Skeletal muscle cell (primary cell): ENCODE results near the gene AK8.

Experiments
- DNase-seq: peaks from one replicate; pipeline ENCODE4 v3.0.0-alpha.2; 2010; ENCODE audit warnings: low read depth
- H3K4me3 ChIP-seq: 2 replicates; pipeline ENCODE4 v1.5.1; 2011; ENCODE audit warnings: low read depth, mild to moderate bottlenecking, control low read depth, low read length, moderate library complexity

The AK8 gene

DNA sequence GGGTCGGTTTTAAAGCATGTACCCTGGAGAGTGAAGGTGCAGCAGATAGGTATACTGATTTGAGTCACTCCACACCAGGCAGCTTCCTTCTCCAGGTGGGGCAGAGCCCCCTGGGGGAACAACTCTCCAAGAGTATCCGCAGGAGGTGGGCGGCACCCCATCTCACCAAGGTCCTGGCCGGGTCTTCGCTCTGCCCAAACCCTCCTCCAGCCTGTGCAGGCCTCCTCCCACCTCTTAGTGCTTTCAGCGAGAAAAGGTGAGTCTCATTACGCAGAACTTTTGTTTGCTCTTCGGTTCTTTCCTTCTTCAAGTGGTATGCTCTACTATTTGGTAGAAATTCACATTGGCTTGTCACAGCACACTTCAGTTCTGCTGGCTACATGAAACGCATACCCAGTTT, 14.3 kb upstream of the AK8 start:
- no peak for DNase-seq
- no peak overlapping the region for H3K4me3 ChIP-seq

DNA sequence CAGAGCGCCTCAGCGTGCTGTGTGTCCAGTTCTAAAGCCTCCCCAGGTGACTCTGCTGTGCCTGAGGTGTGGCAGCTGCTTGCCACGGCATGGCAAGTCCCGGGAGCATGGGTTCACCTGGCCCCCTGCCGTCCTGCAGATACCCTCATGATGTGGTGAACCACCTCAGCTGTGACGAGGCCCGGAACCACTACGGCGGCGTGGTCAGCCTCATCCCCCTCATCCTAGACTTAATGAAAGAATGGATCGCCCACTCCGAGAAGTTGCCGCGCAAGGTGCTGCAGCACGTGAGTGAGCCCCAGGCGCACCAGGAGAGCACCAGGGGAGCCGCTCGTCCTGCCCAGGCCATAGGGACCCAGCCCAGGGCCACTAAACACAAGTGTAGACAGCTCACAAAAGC, 10.1 kb upstream of the AK8 start:
- no peak overlapping the region for H3K4me3 ChIP-seq
- DNase-seq = no peak

DNA sequence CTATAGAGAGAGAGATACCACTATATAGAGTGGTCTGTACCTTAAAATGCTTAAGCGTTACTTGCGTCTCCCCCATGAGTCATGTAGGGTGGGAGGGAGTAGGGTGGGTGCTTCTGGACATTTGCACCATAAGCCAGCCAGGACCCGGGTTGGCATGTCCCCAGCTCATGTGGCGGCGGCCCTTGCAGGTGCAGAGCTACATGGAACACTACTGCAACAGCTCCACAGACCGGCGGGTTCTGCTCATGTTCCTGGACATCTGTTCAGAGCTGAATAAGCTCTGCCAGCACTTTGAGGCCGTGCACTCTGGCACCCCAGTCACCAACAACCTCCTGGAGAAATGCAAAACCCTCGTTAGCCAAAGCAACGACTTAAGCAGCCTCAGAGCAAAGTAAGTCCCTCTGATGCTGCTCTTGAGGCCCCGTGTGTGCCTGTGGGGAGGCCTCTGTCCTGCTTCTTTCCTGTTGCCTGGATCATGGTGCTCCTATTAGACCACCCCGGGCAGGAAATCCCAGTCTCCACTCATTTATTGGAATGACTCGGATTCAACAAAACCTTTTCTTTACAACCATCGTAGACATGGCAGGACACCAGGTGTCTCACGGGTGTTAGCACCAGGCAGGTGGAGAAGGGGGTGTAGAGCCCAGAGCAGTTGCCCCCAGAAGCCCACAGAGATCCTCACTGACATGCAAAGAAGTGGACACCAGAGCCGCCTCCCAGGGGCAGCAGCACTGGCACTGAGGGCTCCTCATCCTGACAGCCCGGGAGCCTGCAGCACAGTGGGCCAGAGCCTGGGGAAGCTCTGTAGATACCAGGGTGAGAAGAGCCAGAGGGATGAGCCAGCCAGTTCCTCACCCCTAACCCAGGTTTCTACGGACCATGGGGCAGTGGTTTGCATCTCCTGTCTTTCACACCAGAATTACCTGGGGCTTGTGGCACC, 9.4 kb upstream of the AK8 start:
- no peak for DNase-seq

DNA sequence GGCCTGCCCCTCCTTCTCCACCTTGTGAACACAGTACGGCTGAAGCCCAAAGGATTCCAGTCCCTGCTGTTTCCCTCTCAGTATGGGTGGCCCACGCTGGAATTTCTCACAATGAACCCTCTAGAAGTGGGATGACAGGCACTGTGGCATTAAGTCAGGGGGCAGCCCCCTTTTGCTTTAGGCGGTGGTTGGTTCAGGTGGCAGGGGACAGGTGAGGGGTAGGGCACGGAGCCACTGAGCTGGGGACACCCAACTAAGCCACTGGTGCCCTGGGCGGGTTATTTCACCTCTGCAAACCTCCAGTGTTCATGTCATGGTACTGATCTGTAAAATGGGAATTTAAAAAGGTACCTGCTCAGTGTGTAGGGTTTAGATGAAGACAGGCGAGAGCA, 8.2 kb upstream of the AK8 start:
- no peak for DNase-seq
- no peak overlapping the region for H3K4me3 ChIP-seq

More for the DNA sequence above, 9.4 kb upstream of the AK8 start:
- no peak overlapping the region for H3K4me3 ChIP-seq

DNA sequence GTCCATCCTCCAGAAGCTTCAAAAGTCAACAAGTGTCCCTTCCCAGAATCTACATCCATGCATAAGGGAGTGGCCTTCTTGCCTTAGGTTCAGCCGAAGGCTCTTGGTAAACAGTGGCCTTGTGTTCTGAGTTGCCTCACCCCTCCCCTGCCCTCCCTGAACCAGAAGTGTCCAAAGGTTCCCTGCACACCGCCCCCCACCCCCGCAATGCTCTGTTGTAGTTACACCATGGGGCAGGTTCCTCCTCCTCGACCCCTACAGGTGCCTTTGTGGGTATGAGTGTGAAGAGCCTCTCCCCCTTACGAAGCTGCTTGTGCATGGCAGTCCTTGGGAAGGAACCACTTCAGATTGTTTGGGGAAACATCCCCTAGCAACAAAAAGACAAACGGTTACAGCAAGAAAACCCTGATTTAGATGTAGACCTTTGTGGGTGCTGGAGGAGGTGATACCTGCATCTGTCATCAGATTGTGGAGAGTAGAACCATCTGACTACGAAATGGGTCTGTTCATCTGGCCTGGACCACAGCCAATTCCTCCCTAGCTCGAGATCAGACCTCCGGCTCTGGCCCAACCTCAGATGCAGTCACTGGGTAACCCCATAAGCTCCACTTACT, 7.7 kb upstream of the AK8 start:
- DNase-seq = no peak
- no peak overlapping the region for H3K4me3 ChIP-seq

DNA sequence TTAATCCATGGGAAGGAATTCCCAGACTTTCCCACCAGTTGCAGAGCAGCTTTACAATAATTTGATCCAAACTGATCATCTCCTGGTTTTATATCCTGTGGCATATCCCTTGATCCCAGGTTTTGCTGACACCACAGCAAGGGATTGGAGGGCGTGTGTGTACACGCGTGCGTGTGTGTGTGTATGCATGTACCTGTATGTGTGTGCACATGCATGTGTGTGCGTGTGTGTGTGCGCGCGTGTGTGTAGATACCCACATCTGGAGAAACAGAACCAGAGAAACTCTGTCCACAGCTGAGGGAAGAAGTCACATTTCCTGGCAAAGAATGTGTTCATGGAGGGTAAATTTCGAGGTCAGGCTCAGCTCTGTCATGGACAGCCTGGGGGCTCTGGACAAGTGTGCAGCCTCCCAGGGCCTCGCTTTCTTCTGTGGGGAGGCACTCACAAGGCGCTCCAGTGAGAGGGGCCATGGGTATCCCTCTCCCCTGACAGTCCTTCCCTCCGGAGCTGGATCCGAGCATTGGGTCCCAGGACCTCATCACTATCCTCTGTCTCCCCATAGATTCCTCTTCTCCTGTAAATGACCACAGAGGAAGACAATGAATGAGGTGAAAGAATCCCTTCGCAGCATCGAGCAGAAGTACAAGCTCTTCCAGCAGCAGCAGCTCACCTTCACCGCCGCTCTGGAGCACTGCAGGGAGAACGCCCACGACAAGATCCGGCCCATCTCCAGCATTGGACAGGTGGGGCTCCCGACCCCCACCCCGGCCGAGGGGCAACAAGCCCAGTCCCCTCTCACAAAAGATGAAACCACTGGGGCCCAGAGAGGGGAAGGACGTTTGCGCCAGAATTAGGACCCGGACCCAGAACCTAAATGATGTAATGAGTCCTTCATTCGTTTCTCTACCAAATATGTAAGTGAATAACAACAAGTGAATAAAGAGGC, 5.5 kb upstream of the AK8 start:
- H3K4me3 ChIP-seq = no peak overlapping the region
- no peak for DNase-seq

DNA sequence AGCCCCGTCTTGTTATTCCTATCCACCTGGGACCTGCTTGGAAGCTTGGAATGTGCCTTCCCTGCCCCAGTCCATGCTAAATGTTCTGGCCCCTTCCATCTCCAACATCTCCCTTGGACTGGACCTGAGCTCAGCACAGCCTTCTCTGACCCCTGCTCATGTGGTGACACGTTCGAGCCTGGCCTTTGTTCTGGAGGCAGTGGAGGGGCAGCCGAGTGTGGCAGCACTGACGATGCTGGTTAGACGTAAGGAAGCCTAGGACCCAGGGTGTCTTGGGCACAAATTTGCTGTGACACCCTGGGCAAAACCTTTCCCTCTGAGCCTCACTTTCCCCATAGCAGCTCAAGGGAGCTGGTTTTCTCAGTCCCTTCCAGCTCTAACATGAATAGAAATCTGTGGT, 4.5 kb upstream of the AK8 start:
- H3K4me3 ChIP-seq = no peak overlapping the region
- DNase-seq = no peak

DNA sequence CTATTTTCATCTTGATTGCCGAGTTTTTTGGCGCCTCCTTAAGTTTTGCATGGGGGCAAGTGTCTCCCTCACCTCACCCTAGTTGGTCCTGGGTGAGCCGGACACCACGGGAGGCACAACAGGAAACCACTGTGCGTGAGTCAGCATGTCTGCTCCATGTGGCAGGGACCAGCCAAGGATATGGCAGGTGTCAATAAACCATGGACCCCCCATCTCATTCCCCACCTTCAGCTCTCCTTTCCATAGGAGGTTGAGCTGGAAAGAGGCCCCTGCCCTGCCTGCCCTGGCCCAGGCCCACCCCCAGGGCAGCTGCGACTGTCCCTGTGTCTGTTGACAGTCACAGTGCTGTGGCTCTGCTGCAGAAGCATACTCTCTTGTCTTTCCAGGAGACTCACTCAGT, 3.7 kb upstream of the AK8 start:
- no peak for DNase-seq
- no peak overlapping the region for H3K4me3 ChIP-seq

DNA sequence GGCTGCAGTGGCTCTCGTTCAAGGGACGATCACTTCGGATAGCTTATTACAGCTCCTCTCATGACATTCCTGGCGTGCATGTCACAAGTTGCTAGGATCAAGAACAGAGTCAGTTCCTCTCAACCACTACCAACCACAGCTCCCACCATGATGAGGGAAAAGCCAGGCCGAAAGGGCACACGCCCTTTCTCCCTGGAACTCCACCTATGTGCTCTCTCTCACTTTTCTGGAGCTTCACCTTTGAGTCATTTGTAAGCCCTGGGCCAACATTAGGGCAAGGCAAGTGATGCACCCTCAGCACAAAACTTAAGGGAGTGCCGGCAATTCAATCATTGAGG, 2.2 kb upstream of the AK8 start:
- no peak for DNase-seq
- H3K4me3 ChIP-seq = no peak overlapping the region

DNA sequence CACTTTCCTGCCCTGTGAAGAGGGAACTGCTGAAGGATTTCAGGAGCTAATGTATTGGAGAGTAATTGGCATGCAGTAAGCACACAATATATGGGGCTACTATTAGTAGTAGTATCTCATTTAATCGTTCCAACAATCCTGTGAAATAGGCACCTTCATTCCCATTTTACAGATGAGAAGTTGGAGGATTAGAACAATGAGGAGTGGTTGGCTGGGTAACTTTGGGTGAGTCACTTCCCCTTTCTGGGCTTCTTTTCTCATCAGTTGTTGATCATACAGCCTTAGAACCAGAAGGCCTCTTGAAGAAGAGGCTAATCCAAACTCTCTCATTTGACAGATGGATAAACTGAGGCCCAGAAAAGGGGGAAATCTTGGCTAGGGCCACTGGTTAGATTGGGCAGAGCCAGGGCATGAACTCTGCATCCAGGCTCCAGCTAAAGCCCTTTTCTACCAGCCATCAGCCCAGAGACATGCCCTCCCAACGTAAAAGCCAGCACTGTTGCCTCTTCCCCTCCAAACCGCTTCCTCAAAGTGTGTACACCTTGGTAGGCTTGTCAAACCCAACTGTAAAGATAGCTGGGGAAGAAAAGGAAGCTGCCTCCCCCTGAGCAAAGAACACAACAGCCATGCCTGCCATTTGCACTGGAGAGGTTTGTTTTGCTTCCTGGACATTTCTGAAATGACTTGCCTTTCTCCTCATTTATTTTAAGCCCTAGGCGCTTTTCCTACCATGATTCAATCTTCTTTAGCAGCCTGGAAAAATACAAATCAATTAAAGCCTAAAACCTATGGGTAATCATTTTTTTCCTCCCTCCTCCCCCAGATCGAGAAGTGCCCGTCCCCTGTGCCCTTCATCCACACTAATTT, 1.6 kb upstream of the AK8 start:
- peak overlapping the region; percentile 99 for H3K4me3 ChIP-seq
- DNase-seq = no peak

DNA sequence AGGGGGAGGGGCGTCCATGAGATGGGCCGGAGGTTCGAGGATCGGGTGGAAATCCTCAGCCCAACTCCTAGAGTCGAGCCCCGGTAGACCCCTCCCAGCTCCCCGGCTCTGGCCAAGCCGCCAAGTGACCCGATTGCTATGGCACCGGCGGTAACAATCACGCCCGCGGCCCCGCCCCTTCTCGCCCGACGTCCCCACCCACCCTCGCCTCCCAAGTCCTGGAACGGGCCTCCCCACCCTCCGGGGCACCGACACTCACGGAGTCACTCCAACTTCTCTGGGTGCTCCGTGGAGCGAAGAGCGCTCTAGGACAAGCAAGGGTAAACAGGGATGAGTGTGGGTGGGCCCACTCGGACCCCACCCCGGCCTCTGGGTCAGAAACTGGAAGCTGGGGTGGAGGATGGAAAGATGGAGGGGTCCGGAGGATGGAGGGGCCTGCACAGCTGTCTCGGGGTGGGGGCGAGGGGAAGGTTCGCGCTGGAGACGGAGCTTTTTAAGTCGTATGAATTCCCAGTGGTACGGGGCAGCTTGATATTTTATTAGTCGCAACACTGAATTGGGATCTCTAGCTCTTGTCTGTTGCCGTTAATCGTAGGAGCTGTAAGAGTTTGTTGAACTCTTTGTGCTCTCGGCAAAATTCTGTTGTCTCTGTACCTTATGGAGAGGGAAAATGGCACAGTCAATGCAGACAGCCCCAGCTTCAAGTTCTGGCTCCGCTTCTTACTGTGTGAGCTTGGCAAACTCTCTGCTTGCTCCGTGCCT, 792 bp upstream of the AK8 start, which contains the start of gene SPACA9:
Gene SPACA9, plus strand, starts transcription at position 204 of the 762 bp plus-strand sequence. CDS start 5,050 bp downstream, outside the sequence.
- no peak for DNase-seq
- peak within 1 kb of the TSS; percentile 99 for H3K4me3 ChIP-seq

DNA sequence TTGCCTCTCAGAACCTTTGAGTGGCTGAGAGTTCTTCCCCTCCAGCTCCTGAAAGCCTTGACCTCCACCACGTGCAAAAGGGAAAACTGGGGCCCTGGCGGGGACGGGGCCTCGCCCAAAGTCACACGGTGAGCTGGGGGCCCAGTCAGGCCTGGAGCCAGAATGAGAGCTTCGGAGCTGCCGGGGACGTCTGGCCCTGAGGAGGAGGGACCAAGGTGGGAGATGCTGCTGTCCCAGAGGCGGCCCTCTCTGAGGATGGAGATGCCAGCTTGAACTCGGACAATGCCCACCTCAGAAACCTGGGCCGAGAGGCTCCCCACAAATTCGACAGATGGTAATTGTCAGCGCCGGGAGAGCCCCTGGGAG, 643 bp downstream of the AK8 start:
- peak overlapping the region; percentile 99 for H3K4me3 ChIP-seq
- no peak for DNase-seq

DNA sequence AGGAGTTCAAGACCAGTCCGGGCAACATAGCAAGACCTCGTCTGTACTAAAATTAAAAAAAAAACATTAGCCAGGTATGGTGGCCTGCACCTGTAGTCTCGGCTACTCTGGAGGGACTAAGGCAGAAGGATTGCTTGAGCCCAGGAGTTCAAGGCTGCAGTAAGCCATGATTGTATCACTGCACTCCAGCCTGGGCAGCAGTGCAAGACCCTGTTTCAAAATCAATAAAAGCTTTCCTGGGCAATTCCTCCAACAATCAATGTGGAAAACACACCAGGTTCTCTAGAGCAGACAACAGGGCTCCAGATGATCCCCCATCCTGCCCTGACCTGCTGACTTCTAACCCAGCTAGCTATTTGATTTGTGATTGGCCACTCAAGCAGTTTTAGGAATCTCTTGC, 1.2 kb downstream of the AK8 start:
- DNase-seq = no peak
- no peak overlapping the region for H3K4me3 ChIP-seq

DNA sequence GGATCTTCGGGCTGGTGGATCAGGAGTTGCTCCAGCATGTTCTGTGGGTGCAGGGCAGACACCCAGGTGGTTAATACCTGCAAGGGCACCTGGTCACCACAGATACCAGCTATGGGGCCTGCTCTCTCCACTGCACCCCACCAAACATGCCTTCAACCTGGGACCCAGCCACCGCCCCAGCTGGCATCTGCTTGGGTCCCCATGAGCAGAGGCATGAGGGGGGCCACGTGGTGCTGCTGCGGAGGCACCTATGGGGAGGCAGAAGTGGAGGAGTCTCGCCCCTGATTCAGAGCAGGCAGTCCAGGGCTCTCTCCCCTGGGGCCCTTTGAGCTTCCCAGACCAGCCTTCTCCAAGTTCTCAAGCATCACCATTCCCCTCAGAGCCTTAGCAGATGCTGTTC, 2.9 kb downstream of the AK8 start:
- no peak for DNase-seq
- H3K4me3 ChIP-seq = no peak overlapping the region

DNA sequence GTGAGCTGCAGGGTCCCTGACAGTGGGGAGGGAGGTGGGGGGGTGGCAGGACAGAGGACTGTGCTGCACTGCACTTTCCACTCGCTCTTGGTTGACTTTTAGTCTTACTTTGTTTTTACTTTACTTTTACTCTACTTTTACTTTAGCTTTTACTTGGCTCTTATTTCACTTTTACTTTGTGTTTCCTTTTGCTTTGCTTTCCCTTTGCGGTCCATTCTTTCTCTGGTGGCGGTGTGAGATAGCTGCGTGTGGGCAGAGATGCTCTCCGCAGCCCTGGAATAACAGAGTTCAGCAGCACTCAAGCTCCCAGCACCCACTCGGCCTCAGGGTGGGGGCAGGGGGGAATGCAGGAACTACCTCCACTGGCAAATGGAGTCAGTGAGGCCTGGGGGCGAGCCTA, 4.7 kb downstream of the AK8 start:
- DNase-seq = no peak
- H3K4me3 ChIP-seq = no peak overlapping the region

DNA sequence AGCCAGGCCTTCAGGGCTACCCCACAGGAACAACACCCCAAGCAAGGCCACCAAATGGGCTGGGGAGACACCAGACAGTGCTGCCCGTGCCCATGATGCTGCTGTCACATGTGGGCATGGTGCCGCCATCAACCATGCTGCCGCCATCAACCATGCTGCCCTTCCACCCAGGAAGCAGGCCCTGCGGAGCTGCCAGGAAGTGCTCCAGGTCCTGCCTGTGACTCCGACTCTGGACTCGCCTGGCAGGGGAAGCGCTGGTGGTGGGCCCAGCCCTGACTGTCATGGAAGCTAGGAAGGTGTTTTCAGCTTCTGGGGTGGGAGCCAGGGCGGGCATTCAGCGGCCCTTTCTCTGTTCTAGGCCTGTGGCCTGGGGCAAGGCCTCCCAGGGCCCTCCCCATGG, 8.8 kb downstream of the AK8 start:
- no peak overlapping the region for H3K4me3 ChIP-seq

DNA sequence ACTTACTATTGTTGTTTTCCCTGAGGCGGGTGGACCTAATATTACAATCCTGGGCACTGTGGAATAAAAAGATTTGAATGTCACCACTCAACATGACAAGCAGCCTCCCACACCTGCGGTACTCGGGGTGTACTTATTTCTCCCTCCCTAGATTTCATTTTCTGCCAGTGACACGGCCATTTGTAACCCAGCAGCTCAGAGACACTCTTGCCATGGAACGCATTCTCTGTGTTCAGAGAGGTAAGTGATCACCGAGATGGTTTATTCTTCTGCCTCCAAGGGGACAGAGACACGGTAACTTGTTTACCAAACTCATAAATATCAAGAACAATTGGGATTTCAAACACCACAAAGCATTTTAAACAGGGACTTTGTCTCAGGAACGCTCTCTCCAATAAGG, 11.2 kb downstream of the AK8 start:
- no peak for DNase-seq
- H3K4me3 ChIP-seq = no peak overlapping the region

More for the DNA sequence above, 8.8 kb downstream of the AK8 start:
- DNase-seq = no peak

DNA sequence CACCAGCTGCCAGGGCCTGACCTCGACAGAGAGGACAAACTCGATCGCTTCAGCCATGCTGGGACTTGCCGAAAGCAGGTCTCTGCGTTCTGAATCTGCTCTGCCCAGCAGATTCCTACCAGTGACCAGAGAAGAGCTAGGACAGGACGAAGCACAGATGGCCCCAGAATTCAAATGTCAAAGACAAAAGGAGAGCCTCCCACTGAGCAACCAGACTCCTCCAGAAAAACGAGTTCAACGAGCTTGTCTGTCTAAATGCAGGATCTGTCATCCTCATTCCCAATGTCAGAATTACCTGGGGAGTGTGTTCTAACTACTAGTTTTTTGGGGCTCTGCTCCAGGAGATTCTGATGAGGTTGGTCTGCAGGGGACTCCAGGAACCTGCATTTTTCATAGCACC, 13.4 kb downstream of the AK8 start:
- H3K4me3 ChIP-seq = no peak overlapping the region
- DNase-seq = no peak
